GM18502 (cell line): ENCODE results near the gene FARP2.
"Not testable (repeated sequence)": the region's sequence is repeated elsewhere in the genome, so short reads cannot be mapped to it uniquely, and the experiment has no call there.

Source experiments
- ATAC-seq: cut with Tn5 transposase; IDR thresholded peaks from one replicate; pipeline ENCODE4 v1.9.1; 2021; ENCODE audit warnings: mild to moderate bottlenecking; ENCODE audit not compliant: unreplicated experiment, poor library complexity

The FARP2 gene

GRCh38 chr2:241498115-241499070 is 142.3 kb downstream of the FARP2 start:
- ATAC-seq: no peak

- no peak for ATAC-seq
Observed at GRCh38 chr2:241499146-241499965, 143.3 kb downstream of the FARP2 start.

GRCh38 chr2:241500016-241500415 is 143.9 kb downstream of the FARP2 start:
- no peak for ATAC-seq

DNA sequence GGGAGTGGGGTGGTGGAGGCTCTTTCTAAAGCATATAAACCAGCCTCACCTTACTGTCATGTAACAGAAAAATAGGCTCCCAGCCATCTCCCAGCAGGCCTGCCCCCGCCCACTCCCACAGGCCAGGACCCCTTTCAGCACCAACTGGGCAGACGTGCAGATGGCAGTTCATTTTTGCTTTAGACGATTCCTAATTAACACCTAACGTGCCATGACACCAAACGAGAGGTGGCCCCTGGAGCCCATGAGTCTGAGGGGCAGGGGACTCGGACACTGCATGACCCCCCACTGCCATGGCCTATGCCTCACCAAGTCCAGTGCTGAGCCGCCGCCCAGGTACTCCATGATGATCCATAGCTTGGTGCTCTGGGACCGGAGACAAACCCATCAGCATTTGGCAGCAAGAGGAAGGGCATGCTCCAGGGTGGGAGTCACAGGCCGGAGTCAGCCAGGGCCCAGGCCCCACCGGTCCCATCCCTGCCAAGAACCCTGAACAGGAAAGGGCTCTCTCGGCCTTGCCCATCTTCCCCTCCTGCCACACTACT is 144.4 kb downstream of the FARP2 start:
- ATAC-seq: no peak

DNA sequence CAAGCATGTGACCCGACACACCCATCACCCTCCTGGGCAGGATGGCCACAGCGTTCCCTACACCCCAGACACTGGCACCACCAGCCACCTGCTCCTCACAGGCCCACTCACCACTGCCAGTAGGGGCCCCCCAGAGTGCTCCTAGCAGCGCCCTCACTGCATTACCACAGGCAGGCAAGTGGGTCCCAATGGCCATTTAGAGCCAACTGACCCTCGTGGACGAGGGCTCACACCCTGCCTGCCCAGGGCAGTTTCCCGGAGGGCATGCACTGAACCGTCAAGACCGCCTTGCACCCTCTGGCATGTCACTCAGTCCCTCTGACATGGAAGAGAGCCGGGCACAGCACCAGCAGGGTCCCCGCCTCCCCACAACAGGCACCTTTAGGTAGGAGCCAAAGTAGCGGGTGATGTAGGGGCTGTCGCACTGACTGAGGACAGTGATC is 145.0 kb downstream of the FARP2 start:
- ATAC-seq: no peak

DNA sequence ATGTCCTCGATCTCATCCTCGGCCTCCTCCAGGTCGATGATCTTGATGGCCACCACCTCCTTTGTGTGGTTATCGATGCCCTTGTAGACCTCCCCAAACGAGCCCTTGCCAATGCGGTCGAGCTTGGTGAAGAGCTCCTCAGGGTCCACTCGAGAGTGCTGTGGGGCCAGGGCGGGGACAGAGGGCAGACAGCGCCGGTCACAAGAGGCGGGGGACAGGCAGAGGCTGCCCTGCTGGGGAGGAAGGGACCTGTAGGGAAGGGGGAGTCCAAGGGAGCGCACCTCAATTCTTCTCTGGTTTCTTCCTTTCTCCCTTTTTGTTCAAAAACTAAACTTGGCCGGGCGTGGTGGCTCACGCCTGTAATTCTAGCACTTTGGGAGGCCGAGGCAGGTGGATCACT is 145.5 kb downstream of the FARP2 start:
- no peak for ATAC-seq

GRCh38 chr2:241502281-241502680 is 146.2 kb downstream of the FARP2 start:
- no peak for ATAC-seq

DNA sequence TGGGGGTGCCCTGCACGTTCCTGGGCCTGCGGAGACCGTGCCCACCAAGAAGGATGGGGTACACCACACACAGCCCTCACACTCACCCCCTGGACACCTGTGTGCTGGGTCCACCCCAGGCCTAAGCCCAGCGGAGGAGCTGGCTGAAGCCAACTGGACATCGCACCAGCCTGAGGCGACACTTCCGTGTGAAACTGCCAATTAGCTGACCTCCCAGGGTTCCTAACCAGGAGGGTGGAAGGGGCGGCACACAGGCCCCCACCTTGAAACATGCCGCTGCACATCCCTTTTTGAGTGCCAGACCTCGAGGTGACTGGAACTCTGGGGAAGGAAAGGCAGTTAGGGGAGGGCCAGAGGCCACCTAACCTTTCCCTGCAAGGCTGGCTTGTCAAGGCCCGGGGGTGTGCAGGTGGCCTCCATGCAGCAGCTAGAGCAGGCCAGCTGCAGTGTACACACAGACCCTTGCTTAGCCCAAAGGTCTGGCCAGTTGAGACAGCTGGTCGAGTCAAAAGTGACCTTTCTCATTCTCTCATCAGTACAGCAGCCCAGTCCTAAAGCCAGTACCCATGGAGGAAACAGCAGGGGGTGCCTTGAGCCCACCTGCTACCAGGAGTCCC is 147.8 kb downstream of the FARP2 start:
- ATAC-seq: no peak

- ATAC-seq: no peak
Observed at GRCh38 chr2:241505086-241505780, 149.1 kb downstream of the FARP2 start.

- ATAC-seq: no peak
Observed at GRCh38 chr2:241505781-241506201, 149.7 kb downstream of the FARP2 start.

GRCh38 chr2:241506317-241506716 is 150.2 kb downstream of the FARP2 start:
- ATAC-seq: not testable (repeated sequence)

DNA sequence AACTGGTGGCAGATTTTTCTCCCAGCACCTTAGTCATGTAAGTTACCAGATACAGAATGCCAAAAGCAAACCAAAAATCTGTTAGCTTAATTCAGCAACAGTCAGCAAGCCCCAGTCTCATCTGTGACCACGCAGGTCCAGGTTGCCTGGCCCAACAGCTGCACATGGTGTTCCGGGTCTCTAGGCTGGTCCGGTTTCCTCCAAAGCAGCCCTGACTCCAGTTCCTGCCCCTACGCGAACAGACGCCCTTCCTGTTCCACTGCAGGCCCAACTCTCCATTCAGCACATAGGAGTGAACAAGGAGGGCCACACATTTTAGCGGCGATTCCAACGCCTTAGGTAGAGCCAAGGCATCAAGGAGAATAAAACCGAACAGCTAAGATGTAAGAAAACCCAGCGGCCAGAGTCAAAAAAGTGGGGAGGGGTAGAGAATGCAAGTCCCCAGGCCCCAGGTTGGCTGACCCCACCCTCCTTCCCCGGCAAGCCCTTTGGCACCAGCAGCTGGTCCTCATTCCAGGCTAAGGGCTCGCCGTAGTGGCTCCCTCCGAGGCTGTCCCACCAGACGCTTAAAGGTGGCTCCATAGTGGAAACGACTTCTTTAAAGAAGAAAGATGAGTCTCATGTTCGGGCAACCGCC is 150.8 kb downstream of the FARP2 start:
- ATAC-seq: no peak

GRCh38 chr2:241507430-241508239 is 151.6 kb downstream of the FARP2 start:
- ATAC-seq: peak; percentile 28

DNA sequence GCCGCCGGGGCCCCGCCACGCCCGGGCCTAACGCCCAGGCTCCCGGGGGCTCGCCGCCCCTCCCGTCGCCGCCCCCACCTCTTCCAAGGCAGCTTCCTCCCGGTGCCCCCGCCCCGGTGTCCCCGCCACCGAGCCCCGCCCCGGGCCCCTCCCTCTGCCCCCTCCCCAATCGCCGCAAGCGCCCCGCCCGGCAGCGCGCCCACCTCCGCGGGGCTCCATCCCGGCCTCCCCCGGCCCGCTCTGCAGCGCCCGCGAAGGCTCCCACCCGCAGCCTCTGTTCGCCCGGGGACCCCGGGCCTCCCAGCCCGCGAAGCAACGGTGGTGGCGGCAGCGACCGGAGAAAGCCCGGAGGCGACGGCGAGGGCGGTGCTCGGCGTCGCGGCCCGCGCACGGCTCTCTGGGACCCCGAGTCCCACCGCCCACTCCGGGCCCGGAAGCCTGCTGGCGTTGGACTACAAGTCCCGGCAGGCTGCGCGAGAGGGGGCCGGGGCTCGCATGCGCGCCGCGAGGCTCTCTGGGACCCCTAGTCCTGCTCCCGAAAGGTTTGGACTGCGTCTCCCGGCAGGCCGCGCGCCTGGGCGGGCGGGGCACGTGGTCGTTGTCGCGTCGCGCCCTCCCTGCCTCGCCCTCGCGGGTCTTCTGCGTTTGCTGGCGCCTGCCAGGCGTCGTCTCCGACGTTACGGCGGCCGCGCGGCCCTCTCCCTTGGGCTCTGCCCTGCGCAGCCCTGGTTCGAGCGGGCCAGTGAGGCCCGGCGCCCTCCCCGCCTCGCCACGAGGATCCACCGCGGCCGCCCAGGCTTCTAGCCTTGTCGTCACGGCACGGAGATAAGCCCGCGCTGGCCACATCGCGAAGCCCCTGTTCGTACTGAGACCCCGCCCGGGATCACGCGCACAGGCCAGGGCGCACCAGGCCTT is 152.4 kb downstream of the FARP2 start, which contains the start of gene STK25:
Gene STK25, minus strand, starts transcription at position 345 of the 915 bp plus-strand sequence. CDS start 549 bp downstream, outside the sequence.
- peak; percentile 92 for ATAC-seq

GRCh38 chr2:241509155-241509784 is 153.2 kb downstream of the FARP2 start:
- ATAC-seq: no peak

DNA sequence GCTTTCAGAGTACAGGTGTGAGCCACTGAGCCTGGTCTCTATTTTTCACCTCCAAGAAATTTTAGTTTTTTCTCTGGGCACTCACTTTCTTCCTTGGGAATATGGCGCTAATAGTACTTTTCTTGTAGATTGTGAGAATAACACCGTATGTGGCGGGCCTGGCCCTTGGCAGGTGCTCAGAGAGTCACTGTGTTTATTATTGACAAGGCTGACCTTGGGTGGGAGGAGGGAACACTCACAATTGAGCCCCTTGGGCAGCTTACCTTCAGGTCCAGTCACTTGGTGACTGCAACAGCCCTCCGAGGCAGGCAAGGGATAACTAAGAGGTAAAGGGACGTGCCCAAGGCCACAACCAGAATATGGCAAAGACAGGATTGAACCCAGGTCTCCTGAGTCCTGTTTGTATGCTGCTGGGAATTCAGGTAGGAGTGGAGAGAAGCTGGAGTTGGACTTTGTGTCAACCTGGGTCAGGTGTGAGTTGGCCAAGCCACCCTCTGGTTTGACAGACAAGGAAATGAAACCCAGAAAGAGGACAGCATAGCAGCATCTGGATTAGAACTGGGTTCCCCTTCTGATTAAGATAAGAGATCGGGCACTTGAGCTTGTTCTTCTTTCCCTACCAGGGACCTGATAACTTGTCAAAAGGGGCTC is 155.1 kb downstream of the FARP2 start:
- no peak for ATAC-seq
